Effector memory CD4-positive, alpha-beta T cell (primary cell): ENCODE results near the gene SLC22A23.
"Not testable (repeated sequence)": the region's sequence is repeated elsewhere in the genome, so short reads cannot be mapped to it uniquely, and the experiment has no call there.

Experiments used
- DNase-seq, 3 donors: peaks; one replicate each; pipeline ENCODE4 v3.0.0-alpha.2; 2020
- H3K27ac ChIP-seq: 2 replicates; pipeline ENCODE4 v1.7.0; 2013; ENCODE audit warnings: mild to moderate bottlenecking, low read length, moderate library complexity; ENCODE audit not compliant: insufficient read depth, poor library complexity, severe bottlenecking
- H3K27me3 ChIP-seq: replicated peaks from 2 replicates; pipeline ENCODE4 v1.7.0; 2013; ENCODE audit warnings: mild to moderate bottlenecking, low read length; ENCODE audit not compliant: insufficient read depth, control insufficient read depth, poor library complexity, severe bottlenecking
- H3K36me3 ChIP-seq: 2 replicates; pipeline ENCODE4 v1.7.0; 2013; ENCODE audit warnings: mild to moderate bottlenecking, low read length, moderate library complexity; ENCODE audit not compliant: control insufficient read depth, insufficient read depth
- H3K4me1 ChIP-seq: 2 replicates; pipeline ENCODE4 v1.7.0; 2013; ENCODE audit warnings: low read length, mild to moderate bottlenecking; ENCODE audit not compliant: control insufficient read depth, insufficient read depth, poor library complexity, severe bottlenecking
- H3K4me3 ChIP-seq: 2 replicates; pipeline ENCODE4 v1.7.0; 2013; ENCODE audit warnings: low read length, low read depth, mild to moderate bottlenecking; ENCODE audit not compliant: insufficient read depth, poor library complexity, severe bottlenecking
- H3K9me3 ChIP-seq: 2 replicates; pipeline ENCODE4 v1.7.0; 2013; ENCODE audit warnings: mild to moderate bottlenecking, low read length, moderate library complexity; ENCODE audit not compliant: control insufficient read depth

SLC22A23 gene

GRCh38 chr6:3242768-3243167 is 214.1 kb downstream of the SLC22A23 start:
- no peaks in the 10 kb centered on the region for H3K36me3 ChIP-seq
- no peaks in the 10 kb centered on the region for H3K9me3 ChIP-seq
- H3K27me3 ChIP-seq: no peaks in the 10 kb centered on the region
- H3K27ac ChIP-seq: no peak overlapping the region
- no peak overlapping the region for H3K4me3 ChIP-seq
- no peaks in the 10 kb centered on the region for H3K4me1 ChIP-seq
- DNase-seq: no peak

DNA sequence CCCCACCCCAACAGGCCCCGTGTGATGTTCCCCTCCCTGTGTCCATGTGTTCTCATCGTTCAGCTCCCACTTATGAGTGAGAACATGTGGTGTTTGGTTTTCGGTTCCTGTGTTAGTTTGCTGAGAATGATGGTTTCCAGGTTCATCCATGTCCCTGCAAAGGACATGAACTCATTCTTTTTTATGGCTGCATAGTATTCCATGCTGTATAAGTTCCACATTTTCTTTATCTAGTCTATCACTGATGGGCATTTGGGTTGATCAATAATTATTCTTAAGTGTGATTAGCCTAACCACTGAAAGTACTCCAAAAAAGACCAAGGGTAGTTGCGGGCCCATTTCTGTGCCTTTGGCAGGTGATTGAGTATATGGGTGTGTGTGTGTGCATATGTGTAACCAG is 215.1 kb downstream of the SLC22A23 start:
- not testable (repeated sequence) for H3K4me1 ChIP-seq, H3K27ac ChIP-seq, H3K36me3 ChIP-seq, H3K27me3 ChIP-seq, DNase-seq, H3K4me3 ChIP-seq, H3K9me3 ChIP-seq

GRCh38 chr6:3240595-3240994 is 216.3 kb downstream of the SLC22A23 start:
- Histone ChIP-seq H3K27me3 (peaks cover 6% of the 10 kb centered on the region), H3K36me3 (no peaks in the 10 kb centered on the region), H3K4me3 (no peak overlapping the region), H3K9me3 (no peaks in the 10 kb centered on the region), H3K27ac (no peak overlapping the region), H3K4me1 (no peaks in the 10 kb centered on the region)
- DNase-seq: no peak

- no peak overlapping the region for H3K27ac ChIP-seq
- H3K9me3 ChIP-seq: no peaks in the 10 kb centered on the region
- H3K36me3 ChIP-seq: no peaks in the 10 kb centered on the region
- no peaks in the 10 kb centered on the region for H3K4me1 ChIP-seq
- no peak overlapping the region for H3K4me3 ChIP-seq
- DNase-seq: no peak
- peaks cover 9% of the 10 kb centered on the region for H3K27me3 ChIP-seq
Measured at GRCh38 chr6:3239110-3239830, 217.6 kb downstream of the SLC22A23 start.

- no peak for DNase-seq
- no peaks in the 10 kb centered on the region for H3K9me3 ChIP-seq
- H3K36me3 ChIP-seq: no peaks in the 10 kb centered on the region
- no peak overlapping the region for H3K27ac ChIP-seq
- peaks cover 9% of the 10 kb centered on the region for H3K27me3 ChIP-seq
- H3K4me1 ChIP-seq: no peaks in the 10 kb centered on the region
- no peak overlapping the region for H3K4me3 ChIP-seq
Measured at GRCh38 chr6:3237761-3238662, 218.8 kb downstream of the SLC22A23 start.

- H3K36me3 ChIP-seq: no peaks in the 10 kb centered on the region
- H3K27ac ChIP-seq: no peak overlapping the region
- peaks cover 10% of the 10 kb centered on the region for H3K4me1 ChIP-seq
- DNase-seq: no peak
- no peak overlapping the region for H3K4me3 ChIP-seq
- peaks cover 27% of the 10 kb centered on the region for H3K27me3 ChIP-seq
- no peaks in the 10 kb centered on the region for H3K9me3 ChIP-seq
Measured at GRCh38 chr6:3236005-3236404, 220.8 kb downstream of the SLC22A23 start.

DNA sequence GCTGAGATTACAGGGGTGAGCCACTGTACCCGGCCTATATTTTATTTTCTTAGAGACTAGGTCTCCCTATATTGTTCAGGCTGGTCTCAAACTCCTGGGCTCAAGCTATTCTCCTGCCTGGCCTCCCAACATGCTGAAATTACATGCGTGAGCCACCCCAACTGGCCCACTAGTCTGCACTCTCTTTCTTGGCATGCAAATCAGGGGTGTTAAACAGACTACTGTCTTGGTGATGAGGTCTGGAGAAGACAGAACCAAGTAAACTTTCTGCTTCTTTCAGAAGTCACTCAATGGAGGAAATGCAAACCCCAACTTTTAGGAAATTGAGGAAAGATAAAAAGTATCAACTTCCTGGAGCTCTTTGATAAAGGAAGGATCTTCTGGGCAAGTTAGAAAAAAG is 221.4 kb downstream of the SLC22A23 start:
- H3K36me3 ChIP-seq: no peaks in the 10 kb centered on the region
- no peak overlapping the region for H3K4me3 ChIP-seq
- DNase-seq: no peak
- H3K27ac ChIP-seq: no peak overlapping the region
- H3K4me1 ChIP-seq: peaks cover 14% of the 10 kb centered on the region
- H3K9me3 ChIP-seq: no peaks in the 10 kb centered on the region
- H3K27me3 ChIP-seq: peaks cover 32% of the 10 kb centered on the region

DNA sequence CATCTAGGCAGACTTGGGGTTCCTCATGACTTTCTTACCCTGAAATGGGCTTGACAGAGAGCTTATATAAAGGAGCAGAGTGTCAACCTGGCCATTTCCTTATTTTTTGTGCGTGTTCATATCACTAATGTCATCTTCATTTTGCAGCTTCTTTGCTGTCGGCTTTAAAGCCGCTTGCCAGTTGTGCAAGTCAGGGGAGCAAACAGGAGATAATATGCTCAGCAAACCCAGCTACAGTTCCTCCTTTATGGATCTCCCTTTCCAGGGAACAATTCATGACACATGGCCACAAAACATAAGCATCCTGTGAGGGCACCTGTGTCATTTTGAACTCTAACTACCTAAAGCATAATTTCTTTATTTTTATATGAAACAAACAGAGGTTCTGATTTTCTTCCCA is 222.9 kb downstream of the SLC22A23 start:
- Histone ChIP-seq H3K4me3 (no peak overlapping the region), H3K9me3 (no peaks in the 10 kb centered on the region), H3K4me1 (peaks cover 28% of the 10 kb centered on the region), H3K27ac (no peak overlapping the region), H3K27me3 (peaks cover 48% of the 10 kb centered on the region), H3K36me3 (no peaks in the 10 kb centered on the region)
- DNase-seq: no peak

DNA sequence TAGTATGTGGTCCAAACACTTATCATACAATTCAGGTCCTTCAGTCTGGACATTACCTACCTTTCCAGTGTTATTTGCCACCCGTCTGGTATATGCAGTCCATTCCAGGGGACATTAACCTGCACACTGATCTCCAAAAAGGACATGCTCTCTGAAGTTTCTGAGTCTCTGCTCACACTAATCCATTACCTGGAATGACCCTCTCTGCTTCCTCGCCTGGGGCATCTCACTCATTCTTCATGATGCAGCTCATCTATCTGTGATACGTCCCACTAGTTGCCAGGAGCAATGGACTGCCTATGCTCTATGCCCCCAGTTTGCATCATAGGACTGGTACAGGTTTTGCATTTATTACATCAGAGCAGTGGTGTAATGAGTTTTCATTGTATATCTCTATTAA is 223.5 kb downstream of the SLC22A23 start:
- Histone ChIP-seq H3K36me3 (no peaks in the 10 kb centered on the region), H3K9me3 (no peaks in the 10 kb centered on the region), H3K27ac (no peak overlapping the region), H3K4me1 (peaks cover 33% of the 10 kb centered on the region), H3K4me3 (no peak overlapping the region), H3K27me3 (peaks cover 52% of the 10 kb centered on the region)
- DNase-seq: no peak
